AG04450 (cell line): Measurements from ENCODE around the gene GSK3A. TPM values are rescaled to one million over a fixed set of nuclear protein-coding genes. Genes with fewer than 3 reads are reported as not detected.
A peak's percentile ranks its signal among the peaks of the same experiment; 100 is the strongest.

Experiments used
- CTCF ChIA-PET: fragments of 300-600, 350-600 bp; formaldehyde crosslinking; extraction: SDS; loops from one replicate; lab custom pipeline; 2022; ENCODE audit warnings: antibody characterized with exemption, inconsistent platforms; lab: Charles Lee
- POLR2A ChIA-PET: fragments of 350-600 bp; formaldehyde crosslinking; extraction: SDS; loops from one replicate; lab custom pipeline; 2021; ENCODE audit warnings: antibody characterized with exemption, inconsistent platforms; lab: Yijun Ruan, JAX
- DNase-seq: peaks from one replicate; pipeline ENCODE4 v3.0.0-alpha.2; 2011; ENCODE audit warnings: low read depth, low spot score
- H3K27ac ChIP-seq: one replicate; pipeline ENCODE4 v1.5.1; 2012; ENCODE audit warnings: low read depth, low read length, control low read depth
- H3K27me3 ChIP-seq: one replicate; pipeline ENCODE4 v1.6.0; 2012; ENCODE audit warnings: low read length; ENCODE audit not compliant: control insufficient read depth, insufficient read depth
- H3K4me3 ChIP-seq: 2 replicates; pipeline ENCODE4 v1.5.1; 2011; ENCODE audit warnings: mild to moderate bottlenecking, low read depth, low read length, control low read depth
- H3K9me3 ChIP-seq: 2 replicates; pipeline ENCODE4 v1.5.1; 2012; ENCODE audit warnings: low read length; ENCODE audit not compliant: control insufficient read depth, insufficient read depth
- polyA plus RNA-seq: library from polyadenylated mRNA; depleted of rRNA; stranded (reverse); fragments of >200 nt; gene quantifications from 2 replicates; pipeline ENCODE4 v1.2.3, GENCODE V29; 2011
- TF ChIP-seq, protein P1 (sequence below): IDR thresholded peaks from 2 replicates; pipeline ENCODE4 v1.5.1; 2011; ENCODE audit warnings: low read depth, low read length, control low read depth, inconsistent platforms

The GSK3A gene
- polyA plus RNA-seq, 1 experiment = 20.1 TPM

DNA sequence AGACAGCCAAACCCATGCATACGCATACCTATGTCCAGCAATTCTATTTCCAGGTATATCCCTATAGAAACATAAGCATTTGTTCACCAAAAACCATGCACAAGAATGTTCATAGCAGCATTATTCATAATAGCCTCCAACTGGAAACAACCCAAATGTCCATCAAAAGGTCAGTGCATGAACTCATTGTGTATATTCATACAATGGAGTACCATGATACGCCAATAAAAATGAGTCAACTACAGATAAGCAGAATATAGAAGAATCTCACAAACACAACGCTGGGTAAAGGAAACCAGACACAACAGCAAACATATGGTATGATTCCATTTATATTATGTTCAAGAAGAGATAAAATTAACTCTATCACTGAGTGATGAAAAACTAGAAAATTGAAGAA lies 48.7 kb downstream of the GSK3A start:
- ChIA-PET CTCF (interaction anchor here (0.7 kb wide), 1 partner anchor 886 kb away, joined by 6 read pairs; no protein-coding TSS in a partner anchor), POLR2A (no interaction called here)
- no peak for DNase-seq
- Histone ChIP-seq H3K4me3 (no peak overlapping the region), H3K9me3 (peaks cover 9% of the 10 kb centered on the region), H3K27me3 (no peaks in the 10 kb centered on the region), H3K27ac (no peak overlapping the region)
- TF ChIP-seq, protein P1, sequence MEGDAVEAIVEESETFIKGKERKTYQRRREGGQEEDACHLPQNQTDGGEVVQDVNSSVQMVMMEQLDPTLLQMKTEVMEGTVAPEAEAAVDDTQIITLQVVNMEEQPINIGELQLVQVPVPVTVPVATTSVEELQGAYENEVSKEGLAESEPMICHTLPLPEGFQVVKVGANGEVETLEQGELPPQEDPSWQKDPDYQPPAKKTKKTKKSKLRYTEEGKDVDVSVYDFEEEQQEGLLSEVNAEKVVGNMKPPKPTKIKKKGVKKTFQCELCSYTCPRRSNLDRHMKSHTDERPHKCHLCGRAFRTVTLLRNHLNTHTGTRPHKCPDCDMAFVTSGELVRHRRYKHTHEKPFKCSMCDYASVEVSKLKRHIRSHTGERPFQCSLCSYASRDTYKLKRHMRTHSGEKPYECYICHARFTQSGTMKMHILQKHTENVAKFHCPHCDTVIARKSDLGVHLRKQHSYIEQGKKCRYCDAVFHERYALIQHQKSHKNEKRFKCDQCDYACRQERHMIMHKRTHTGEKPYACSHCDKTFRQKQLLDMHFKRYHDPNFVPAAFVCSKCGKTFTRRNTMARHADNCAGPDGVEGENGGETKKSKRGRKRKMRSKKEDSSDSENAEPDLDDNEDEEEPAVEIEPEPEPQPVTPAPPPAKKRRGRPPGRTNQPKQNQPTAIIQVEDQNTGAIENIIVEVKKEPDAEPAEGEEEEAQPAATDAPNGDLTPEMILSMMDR = no peak

DNA sequence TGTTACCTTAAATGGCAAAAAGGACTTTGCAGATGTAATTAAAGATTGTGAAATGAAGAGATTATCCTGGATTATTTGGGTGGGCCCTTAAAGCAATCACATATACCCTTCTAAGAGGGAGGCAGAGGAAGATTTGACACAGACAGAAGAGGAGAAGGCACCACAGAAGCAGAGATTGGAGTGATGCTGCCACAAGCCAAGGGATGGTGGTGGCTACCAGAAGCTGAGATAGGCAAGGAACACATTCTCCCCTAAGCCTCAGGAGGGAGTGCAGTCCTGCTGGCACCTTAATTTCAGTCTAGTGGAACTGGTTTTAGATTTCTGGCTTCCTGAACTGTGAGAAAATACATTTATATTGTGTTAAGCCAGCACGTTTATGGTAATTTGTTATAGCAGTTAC lies 49.1 kb downstream of the GSK3A start:
- no peaks in the 10 kb centered on the region for H3K27me3 ChIP-seq
- ChIA-PET POLR2A (no interaction called here), CTCF (no interaction called here)
- H3K4me3 ChIP-seq = no peak overlapping the region
- peaks cover 9% of the 10 kb centered on the region for H3K9me3 ChIP-seq
- TF ChIP-seq, protein P1 = no peak
- DNase-seq = no peak
- H3K27ac ChIP-seq = no peak overlapping the region

DNA sequence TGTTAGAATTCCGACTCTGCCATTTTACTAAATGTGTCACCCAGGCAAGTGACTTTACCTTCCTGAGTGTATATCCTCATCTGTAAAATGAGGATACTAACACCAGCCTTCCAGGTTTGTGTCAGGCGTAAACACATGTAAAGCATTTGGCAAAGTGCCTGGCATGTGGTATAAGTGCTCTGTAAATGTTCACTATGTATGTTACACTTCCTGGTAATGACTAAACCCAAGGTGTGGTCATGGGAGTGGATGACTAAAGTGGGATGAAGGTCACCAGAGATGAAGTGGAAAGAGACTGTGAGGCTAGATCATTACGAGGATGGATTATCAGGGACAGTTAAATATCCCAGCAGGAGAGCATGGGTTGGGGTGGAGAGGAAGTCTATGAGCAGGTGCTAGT lies 50.5 kb downstream of the GSK3A start:
- POLR2A ChIA-PET = no interaction called here
- Histone ChIP-seq H3K4me3 (no peak overlapping the region), H3K27me3 (no peaks in the 10 kb centered on the region), H3K9me3 (peaks cover 9% of the 10 kb centered on the region), H3K27ac (no peak overlapping the region)
- TF ChIP-seq, protein P1 = no peak
- CTCF ChIA-PET = interaction anchor here (1.7 kb wide), 1 partner anchor 83 kb away, joined by 6 read pairs; no protein-coding TSS in a partner anchor
- peak; percentile 26 for DNase-seq

DNA sequence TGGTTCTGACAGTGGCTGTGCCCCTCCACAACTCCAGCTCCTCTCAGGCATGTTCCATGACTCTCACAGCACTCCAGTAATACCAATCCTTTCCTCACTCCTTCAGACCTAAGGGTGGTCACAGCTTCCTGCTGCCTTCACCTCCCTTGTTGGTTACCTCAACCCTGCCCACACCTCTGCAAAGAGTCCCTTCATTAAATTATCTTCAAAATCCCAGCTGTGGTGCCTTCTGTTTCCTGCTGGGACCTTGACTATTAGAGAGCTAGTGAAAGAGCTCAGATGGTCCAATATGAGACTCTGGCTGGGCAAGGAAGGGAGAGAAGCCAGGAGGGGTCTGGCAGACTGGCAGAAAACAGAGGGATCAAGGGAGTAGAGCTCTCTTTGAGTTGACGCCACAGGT lies 51.1 kb downstream of the GSK3A start:
- CTCF ChIA-PET = interaction anchor here (1.7 kb wide), 1 partner anchor 82 kb away, joined by 6 read pairs; no protein-coding TSS in a partner anchor
- TF ChIP-seq, protein P1 = no peak

DNA sequence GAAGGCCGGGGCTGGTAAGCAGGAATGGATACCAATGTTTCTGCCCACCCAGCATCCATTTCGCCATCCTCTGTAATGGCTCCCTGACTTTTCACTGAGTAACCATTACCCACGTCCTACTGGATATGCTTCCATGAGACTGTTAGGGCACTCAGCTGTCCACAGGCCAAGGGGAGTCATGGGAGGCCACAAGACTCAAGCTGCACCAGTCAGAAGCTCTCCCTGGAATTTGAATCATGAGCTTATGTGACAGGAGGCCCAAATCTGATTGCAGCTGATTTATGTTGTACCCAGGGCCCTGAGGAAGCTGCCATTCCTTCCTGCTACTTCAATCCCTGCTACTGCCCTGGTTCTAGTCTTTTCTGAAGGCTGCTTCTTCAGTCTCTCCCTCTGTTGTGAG lies 53.3 kb downstream of the GSK3A start:
- DNase-seq = no peak
- TF ChIP-seq, protein P1 = no peak
- ChIA-PET POLR2A (no interaction called here), CTCF (interaction anchor here (0.9 to 2.0 kb wide), 2 partner anchors 12 to 81 kb away, joined by 3 to 12 read pairs; no protein-coding TSS in a partner anchor)
- Histone ChIP-seq H3K9me3 (peaks cover 5% of the 10 kb centered on the region), H3K27me3 (no peaks in the 10 kb centered on the region), H3K27ac (no peak overlapping the region), H3K4me3 (no peak overlapping the region)

More for the DNA sequence above, 51.1 kb downstream of the GSK3A start:
- H3K9me3 ChIP-seq = peaks cover 5% of the 10 kb centered on the region
- DNase-seq = no peak
- H3K27me3 ChIP-seq = no peaks in the 10 kb centered on the region
- POLR2A ChIA-PET = no interaction called here
- H3K27ac ChIP-seq = no peak overlapping the region
- H3K4me3 ChIP-seq = no peak overlapping the region
